Measurements from ENCODE around the gene PEX13.

Gene PEX13

GRCh38 chr2:60974652-60975051 is 42.9 kb upstream of the PEX13 start:
- TF ChIP-seq CREB1 (IDR thresholded peaks at IDR 0.05; ENCODE audit: low read depth) (no peak), USF1 (IDR thresholded peaks at IDR 0.05) (no peak), EGR1 (IDR thresholded peaks at IDR 0.05) (no peak), FOXM1 (IDR thresholded peaks at IDR 0.05; ENCODE audit: borderline replicate concordance, low read depth) (no peak), TEAD4 (IDR thresholded peaks at IDR 0.05) (no peak), YY1 (IDR thresholded peaks at IDR 0.05; ENCODE audit: low read depth) (no peak), CEBPB (IDR thresholded peaks at IDR 0.05) (no peak), TCF12 (IDR thresholded peaks at IDR 0.05; ENCODE audit: low read depth) (no peak)

- TF ChIP-seq TCF12 (IDR thresholded peaks at IDR 0.05; ENCODE audit: low read depth) (no peak), FOXM1 (IDR thresholded peaks at IDR 0.05; ENCODE audit: borderline replicate concordance, low read depth) (no peak), TAF1 (IDR thresholded peaks at IDR 0.05; ENCODE audit: low read depth) (no peak), YY1 (IDR thresholded peaks at IDR 0.05; ENCODE audit: low read depth) (no peak), REST (IDR thresholded peaks at IDR 0.05; ENCODE audit: low read depth) (no peak), USF1 (IDR thresholded peaks at IDR 0.05) (no peak), EP300 (IDR thresholded peaks at IDR 0.05; ENCODE audit: borderline replicate concordance) (no peak), CEBPB (IDR thresholded peaks at IDR 0.05) (no peak)
Measured at GRCh38 chr2:60976256-60976850, 41.2 kb upstream of the PEX13 start.

GRCh38 chr2:60976875-60977561 is 40.5 kb upstream of the PEX13 start:
- no peak for TF ChIP-seq EGR1 (IDR thresholded peaks at IDR 0.05)
- no peak for TF ChIP-seq MAX (IDR thresholded peaks at IDR 0.05)

GRCh38 chr2:60977562-60977895 is 40.0 kb upstream of the PEX13 start:
- no peak for TF ChIP-seq USF1 (IDR thresholded peaks at IDR 0.05)
- TF ChIP-seq CREB1 (IDR thresholded peaks at IDR 0.05; ENCODE audit: low read depth): no peak
- TF ChIP-seq TAF1 (IDR thresholded peaks at IDR 0.05; ENCODE audit: low read depth): no peak
- TF ChIP-seq EP300 (IDR thresholded peaks at IDR 0.05; ENCODE audit: borderline replicate concordance): no peak
- no peak for TF ChIP-seq RAD21 (IDR thresholded peaks at IDR 0.05; ENCODE audit: low read depth)
- no peak for TF ChIP-seq CEBPB (IDR thresholded peaks at IDR 0.05)
- no peak for TF ChIP-seq EGR1 (IDR thresholded peaks at IDR 0.05)
- TF ChIP-seq NFIC (IDR thresholded peaks at IDR 0.05): no peak
- no peak for TF ChIP-seq TEAD4 (IDR thresholded peaks at IDR 0.05)
- no peak for TF ChIP-seq TCF12 (IDR thresholded peaks at IDR 0.05; ENCODE audit: low read depth)
- no peak for TF ChIP-seq ZBTB7A (IDR thresholded peaks at IDR 0.05; ENCODE audit: low read depth)
- TF ChIP-seq FOXM1 (IDR thresholded peaks at IDR 0.05; ENCODE audit: borderline replicate concordance, low read depth): no peak

GRCh38 chr2:60979231-60979630 is 38.3 kb upstream of the PEX13 start:
- no peak for TF ChIP-seq RAD21 (IDR thresholded peaks at IDR 0.05; ENCODE audit: low read depth)
- no peak for TF ChIP-seq NFIC (IDR thresholded peaks at IDR 0.05)
- no peak for TF ChIP-seq TCF12 (IDR thresholded peaks at IDR 0.05; ENCODE audit: low read depth)
- TF ChIP-seq REST (IDR thresholded peaks at IDR 0.05; ENCODE audit: low read depth): no peak
- no peak for TF ChIP-seq USF1 (IDR thresholded peaks at IDR 0.05)
- TF ChIP-seq TAF1 (IDR thresholded peaks at IDR 0.05; ENCODE audit: low read depth): no peak
- TF ChIP-seq CEBPB (IDR thresholded peaks at IDR 0.05): no peak
- no peak for TF ChIP-seq EGR1 (IDR thresholded peaks at IDR 0.05)
- TF ChIP-seq MAX (IDR thresholded peaks at IDR 0.05): no peak
- TF ChIP-seq CREB1 (IDR thresholded peaks at IDR 0.05; ENCODE audit: low read depth): no peak
- no peak for TF ChIP-seq EP300 (IDR thresholded peaks at IDR 0.05; ENCODE audit: borderline replicate concordance)
- no peak for TF ChIP-seq TEAD4 (IDR thresholded peaks at IDR 0.05)
- TF ChIP-seq YY1 (IDR thresholded peaks at IDR 0.05; ENCODE audit: low read depth): no peak
- TF ChIP-seq FOXM1 (IDR thresholded peaks at IDR 0.05; ENCODE audit: borderline replicate concordance, low read depth): no peak
